GOT3 (cell line): ENCODE data around the gene PSRC1.

ENCODE experiments used
- DNase-seq: peaks from one replicate; lab custom pipeline; 2025; ENCODE audit warnings: mixed read lengths; lab: John Stamatoyannopoulos, UW

Gene PSRC1

DNA sequence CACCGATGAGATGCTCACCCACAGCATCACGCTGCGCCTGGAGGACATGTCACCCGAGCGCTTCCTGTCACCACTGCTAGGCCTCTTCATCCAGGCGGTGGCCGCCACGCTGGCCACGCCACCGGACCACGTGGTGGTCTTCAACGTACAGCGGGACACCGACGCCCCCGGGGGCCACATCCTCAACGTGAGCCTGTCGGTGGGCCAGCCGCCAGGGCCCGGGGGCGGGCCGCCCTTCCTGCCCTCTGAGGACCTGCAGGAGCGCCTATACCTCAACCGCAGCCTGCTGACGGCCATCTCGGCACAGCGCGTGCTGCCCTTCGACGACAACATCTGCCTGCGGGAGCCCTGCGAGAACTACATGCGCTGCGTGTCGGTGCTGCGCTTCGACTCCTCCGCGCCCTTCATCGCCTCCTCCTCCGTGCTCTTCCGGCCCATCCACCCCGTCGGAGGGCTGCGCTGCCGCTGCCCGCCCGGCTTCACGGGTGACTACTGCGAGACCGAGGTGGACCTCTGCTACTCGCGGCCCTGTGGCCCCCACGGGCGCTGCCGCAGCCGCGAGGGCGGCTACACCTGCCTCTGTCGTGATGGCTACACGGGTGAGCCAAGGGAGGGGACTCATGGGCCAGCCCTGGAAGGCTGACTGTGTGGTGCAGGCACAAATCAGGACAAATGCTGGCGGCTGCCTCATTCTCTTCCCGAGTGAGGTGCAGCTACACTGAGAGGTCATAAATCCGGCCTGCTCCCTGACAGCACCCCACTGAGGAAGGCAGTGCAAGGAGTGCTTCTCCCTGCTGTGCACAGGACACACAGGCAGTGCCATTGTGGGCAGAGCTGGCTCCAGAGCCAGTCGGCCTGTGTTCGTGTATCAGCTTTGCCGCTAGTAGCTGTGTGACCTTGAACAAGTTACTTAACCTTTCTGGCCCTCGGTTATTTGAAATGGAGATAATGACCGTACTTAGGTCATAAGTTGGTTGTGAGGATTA is 24.2 kb downstream of the PSRC1 start:
- no peak for DNase-seq

DNA sequence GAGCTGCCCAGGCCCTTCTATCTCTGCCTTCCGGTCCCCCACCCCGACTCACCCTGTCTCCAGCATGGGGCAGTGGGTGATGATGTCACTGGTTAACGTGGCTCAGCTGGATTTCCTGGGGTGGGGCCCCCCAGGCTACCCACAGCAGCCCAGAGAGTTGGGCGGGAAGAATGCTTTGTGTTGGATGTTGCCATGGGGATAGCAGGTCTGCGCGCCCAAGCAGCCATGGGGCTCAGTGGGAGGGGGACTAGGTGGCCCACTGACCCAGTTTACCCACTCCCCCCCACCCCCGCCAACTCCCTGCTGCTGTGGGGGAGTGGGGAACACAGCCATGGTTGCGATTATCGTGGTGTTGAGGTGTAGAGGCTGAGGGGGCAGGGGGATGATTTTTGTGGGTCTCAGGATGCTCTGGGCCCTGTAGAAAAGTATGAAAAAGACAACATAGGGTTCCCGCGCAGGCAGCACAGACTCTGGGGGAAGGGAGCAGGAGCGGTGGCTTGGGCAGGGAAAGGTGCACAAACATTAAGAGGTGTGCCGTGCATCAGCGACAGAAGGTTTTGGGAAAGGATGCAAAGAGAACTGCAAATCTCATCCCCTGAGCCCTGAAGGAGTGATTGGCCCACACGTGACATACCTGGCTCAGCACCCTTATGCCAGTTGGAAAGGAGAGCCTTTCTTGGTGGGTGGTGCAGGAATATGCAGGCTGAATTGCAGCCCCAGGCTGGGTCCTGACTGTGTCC is 25.1 kb downstream of the PSRC1 start:
- DNase-seq: no peak

DNA sequence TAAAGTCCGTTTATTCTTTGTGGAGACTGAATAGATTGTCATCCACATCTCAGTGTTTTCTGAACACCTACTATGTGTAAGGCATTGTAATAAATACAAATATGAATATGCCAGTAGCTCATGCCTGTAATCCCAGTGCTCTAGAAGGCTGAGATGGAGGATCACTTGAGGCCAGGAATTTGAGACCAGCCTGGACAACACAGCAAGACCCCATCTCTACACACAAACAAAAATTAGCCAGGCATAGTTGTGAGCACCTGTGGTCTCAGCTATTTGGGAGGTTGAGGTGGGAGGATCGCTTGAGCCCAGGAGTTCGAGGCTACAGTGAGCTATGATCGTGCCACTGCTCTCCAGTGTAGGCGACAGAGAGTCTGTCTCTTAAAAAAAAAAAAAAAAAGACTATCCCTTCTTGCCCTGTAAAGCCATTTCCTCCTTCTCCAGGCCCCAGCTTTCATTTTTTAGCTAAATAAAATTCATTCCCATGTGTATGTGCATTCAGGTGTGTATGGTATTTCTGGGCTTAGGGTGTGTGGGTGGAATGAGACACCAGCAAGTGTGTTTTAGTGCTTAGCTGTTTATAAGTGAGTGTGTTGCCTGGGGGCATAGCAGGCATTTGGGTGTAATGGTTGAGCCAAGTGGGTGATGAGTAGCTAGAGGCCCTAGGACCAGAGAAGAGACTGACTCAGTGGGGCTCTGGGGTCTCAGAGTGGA is 25.8 kb downstream of the PSRC1 start:
- DNase-seq: no peak

DNA sequence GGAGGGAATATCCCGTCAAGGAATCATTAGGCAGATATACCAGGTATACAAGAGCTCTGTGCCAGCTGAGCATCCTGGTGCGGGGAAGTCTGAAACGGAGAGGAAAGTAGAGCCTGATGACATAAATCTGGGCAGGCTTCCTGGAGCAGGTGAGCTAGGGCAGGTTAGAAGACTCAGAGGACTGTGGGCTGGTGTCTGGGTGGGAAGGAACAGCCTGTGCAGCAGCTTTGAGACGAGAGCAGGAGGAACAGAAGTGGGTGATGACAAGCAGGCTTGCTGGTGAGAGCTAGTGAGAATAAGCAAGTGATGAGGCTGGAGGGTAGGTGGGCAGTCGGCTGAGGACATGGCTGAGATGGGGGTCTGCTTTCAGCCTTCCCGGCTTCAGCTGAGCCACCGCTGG is 26.9 kb downstream of the PSRC1 start:
- DNase-seq: no peak

DNA sequence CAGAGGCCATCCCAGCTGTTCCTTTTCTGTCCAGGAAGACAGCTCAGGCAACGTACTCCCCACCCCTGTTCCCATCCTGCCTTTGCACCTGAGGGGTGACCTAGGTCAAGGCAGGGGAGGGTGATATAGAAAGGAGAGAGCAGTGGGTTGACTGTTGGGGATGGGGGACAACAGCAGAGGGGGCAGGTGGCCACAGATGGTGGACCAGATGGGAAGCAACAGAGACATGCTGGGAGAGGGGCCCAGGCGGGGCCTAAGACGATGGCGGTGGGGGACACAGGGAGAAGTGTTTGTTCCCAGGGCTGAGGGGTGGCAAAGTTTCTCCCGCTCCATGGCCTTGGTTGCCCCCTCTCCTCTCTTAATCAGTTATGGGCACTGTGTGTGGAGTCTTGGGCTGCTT is 27.3 kb downstream of the PSRC1 start:
- DNase-seq: no peak

DNA sequence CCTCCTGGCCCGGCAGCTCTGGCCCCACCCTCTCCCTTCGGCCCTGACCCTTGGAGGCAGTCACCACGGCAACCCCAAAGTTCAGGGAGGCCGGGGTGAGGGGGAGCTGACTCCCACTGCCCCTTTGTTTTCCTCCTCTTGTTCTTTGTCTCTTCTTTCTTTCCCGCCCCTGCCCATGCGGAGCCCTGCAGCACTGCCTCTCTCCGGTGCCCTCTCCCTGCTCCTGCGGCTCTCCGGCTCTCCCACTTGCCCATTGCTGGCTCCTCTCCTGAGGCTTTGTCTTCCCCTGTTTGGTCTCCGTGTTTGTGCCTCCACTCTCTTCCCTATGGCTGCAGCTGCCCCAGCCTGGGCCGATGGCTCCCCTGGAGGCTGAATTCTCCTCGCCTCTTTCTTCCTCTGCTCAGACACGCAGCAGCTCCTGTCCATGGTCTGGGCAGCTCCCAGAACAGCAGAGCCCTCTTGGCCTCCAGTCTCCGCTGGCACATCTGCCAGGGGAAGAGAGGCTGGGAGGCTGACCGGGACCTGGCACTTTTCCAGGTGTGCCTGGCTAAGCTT is 27.8 kb downstream of the PSRC1 start:
- DNase-seq: no peak

DNA sequence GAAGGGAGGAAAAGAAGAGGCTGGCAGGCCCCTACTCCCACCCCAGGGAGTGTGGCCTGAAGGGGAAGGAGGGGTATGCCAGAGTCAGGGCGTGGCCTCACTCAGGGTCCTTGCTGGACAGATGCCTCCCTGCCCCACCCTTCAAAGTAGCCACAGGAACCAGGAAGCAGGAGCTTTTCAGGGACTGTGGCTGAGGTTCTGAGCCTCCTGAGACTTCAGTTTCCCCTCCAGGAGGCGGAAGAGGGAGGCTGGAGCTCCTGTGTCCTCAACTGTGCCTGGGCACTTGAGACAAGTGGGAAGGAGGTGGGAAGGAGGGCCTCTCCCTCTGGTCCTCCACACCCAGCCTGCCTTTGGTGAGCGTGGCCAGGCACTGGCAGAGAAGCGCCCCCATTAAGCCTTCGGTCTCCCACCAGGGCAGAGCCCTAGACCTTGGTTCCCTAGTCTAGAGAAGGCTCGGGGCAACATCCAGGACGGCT is 28.3 kb downstream of the PSRC1 start:
- no peak for DNase-seq

DNA sequence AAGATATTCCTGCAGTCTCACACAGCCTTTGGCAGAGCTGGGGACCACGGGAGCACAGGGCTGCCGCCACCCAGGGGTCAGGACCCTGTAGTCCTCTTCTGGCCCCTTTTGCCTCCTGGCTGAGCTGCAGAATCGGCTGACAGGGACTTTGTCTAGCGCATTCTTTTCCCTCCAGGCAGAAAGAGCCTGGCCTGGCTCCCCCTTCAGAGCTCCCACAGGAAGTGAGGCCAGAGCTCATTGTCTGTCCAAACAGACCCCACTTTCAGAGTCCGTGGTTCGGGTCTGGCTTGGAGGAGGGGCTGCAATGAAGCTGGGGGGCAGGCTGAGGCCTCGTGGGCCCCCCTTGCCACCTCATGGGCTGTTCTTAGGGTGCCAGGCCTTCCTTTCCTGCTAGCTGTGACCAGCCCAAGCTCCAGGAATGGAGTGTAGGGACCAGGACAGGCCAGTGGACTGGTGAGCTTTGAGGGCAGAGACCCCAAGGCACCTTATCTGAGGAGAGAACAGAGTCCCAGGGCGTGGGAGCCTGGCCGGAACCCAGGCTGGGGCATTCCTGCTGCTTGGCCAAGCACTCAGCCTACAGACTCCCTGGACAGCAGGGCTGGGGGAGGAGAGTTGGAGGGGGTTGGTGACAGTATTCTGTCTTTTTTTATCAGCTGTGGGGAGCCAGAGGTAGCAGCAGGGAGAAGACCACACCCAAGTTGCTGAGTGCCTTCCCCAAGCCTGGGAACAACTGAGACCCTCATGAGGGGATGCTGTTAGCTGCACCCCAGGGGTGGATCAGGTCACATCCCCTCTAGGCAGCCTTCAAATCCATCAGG is 28.9 kb downstream of the PSRC1 start:
- no peak for DNase-seq

DNA sequence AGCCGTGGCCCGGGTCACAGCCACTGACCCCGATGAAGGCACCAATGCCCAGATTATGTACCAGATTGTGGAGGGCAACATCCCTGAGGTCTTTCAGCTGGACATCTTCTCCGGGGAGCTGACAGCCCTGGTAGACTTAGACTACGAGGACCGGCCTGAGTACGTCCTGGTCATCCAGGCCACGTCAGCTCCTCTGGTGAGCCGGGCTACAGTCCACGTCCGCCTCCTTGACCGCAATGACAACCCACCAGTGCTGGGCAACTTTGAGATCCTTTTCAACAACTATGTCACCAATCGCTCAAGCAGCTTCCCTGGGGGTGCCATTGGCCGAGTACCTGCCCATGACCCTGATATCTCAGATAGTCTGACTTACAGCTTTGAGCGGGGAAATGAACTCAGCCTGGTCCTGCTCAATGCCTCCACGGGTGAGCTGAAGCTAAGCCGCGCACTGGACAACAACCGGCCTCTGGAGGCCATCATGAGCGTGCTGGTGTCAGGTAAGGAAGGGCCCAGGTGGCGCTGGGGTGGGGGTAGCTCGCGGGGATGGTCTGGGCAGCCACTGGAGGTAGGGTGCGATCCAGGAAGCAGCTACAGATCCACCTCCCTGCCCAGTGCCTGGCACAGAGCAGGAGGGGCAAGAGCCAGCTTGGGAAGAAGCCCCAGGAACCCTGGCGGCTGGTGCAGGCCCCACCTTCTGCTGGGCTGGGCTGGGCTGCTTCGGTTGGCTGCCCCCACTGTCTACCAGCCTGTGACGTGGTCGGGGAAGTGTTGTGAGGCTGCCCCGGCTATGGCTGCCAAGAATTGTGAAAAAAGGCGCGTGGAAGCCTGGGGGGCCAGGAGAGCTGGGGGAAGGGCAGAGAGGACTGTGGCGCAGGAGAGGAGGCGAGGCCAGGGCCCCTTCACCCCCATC is 29.8 kb downstream of the PSRC1 start:
- DNase-seq: no peak

DNA sequence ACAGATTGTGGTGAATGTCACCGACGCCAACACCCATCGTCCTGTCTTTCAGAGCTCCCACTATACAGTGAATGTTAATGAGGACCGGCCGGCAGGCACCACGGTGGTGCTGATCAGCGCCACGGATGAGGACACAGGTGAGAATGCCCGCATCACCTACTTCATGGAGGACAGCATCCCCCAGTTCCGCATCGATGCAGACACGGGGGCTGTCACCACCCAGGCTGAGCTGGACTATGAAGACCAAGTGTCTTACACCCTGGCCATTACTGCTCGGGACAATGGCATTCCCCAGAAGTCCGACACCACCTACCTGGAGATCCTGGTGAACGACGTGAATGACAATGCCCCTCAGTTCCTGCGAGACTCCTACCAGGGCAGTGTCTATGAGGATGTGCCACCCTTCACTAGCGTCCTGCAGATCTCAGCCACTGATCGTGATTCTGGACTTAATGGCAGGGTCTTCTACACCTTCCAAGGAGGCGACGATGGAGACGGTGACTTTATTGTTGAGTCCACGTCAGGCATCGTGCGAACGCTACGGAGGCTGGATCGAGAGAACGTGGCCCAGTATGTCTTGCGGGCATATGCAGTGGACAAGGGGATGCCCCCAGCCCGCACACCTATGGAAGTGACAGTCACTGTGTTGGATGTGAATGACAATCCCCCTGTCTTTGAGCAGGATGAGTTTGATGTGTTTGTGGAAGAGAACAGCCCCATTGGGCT is 30.6 kb downstream of the PSRC1 start:
- no peak for DNase-seq

DNA sequence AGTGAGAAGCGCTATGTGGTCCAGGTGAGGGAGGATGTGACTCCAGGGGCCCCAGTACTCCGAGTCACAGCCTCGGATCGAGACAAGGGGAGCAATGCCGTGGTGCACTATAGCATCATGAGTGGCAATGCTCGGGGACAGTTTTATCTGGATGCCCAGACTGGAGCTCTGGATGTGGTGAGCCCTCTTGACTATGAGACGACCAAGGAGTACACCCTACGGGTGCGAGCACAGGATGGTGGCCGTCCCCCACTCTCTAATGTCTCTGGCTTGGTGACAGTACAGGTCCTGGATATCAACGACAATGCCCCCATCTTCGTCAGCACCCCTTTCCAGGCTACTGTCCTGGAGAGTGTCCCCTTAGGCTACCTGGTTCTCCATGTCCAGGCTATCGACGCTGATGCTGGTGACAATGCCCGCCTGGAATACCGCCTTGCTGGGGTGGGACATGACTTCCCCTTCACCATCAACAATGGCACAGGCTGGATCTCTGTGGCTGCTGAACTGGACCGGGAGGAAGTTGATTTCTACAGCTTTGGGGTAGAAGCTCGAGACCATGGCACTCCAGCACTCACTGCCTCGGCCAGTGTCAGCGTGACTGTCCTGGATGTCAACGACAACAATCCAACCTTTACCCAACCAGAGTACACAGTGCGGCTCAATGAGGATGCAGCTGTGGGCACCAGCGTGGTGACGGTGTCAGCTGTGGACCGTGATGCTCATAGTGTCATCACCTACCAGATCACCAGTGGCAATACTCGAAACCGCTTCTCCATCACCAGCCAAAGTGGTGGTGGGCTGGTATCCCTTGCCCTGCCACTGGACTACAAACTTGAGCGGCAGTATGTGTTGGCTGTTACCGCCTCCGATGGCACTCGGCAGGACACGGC is 31.4 kb downstream of the PSRC1 start:
- DNase-seq: no peak

DNA sequence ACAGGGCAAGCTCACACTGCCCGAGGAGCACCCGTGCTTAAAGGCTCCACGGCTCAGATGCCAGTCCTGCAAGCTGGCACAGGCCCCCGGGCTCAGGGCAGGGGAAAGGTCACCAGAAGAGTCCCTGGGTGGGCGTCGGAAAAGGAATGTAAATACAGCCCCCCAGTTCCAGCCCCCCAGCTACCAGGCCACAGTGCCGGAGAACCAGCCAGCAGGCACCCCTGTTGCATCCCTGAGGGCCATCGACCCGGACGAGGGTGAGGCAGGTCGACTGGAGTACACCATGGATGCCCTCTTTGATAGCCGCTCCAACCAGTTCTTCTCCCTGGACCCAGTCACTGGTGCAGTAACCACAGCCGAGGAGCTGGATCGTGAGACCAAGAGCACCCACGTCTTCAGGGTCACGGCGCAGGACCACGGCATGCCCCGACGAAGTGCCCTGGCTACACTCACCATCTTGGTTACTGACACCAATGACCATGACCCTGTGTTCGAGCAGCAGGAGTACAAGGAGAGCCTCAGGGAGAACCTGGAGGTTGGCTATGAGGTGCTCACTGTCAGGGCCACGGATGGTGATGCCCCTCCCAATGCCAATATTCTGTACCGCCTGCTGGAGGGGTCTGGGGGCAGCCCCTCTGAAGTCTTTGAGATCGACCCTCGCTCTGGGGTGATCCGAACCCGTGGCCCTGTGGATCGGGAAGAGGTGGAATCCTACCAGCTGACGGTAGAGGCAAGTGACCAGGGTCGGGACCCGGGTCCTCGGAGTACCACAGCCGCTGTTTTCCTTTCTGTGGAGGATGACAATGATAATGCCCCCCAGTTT is 32.3 kb downstream of the PSRC1 start:
- no peak for DNase-seq

DNA sequence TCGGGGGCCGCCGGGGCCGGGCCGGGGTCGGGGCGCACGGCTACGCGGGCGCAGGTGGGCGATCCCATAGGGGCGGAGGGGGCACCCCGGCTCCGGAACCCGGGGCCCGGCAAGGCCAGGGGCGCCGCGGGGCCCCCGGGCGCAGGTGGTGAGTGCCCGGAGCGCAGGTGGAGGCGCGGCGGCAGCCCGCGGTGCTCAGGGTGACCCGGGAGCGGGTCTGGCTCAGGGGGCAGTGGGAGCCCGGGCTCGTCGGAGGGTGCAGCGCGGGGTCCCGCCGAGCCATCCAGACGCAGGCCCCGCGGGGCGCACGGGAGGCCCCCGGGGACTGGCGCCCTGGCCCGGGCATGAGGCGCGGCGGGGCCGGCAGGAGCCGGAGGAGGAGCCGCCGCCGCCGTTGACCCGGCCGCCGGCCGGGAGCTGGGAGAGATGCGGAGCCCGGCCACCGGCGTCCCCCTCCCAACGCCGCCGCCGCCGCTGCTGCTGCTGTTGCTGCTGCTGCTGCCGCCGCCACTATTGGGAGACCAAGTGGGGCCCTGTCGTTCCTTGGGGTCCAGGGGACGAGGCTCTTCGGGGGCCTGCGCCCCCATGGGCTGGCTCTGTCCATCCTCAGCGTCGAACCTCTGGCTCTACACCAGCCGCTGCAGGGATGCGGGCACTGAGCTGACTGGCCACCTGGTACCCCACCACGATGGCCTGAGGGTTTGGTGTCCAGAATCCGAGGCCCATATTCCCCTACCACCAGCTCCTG is 33.1 kb downstream of the PSRC1 start:
- DNase-seq: no peak

DNA sequence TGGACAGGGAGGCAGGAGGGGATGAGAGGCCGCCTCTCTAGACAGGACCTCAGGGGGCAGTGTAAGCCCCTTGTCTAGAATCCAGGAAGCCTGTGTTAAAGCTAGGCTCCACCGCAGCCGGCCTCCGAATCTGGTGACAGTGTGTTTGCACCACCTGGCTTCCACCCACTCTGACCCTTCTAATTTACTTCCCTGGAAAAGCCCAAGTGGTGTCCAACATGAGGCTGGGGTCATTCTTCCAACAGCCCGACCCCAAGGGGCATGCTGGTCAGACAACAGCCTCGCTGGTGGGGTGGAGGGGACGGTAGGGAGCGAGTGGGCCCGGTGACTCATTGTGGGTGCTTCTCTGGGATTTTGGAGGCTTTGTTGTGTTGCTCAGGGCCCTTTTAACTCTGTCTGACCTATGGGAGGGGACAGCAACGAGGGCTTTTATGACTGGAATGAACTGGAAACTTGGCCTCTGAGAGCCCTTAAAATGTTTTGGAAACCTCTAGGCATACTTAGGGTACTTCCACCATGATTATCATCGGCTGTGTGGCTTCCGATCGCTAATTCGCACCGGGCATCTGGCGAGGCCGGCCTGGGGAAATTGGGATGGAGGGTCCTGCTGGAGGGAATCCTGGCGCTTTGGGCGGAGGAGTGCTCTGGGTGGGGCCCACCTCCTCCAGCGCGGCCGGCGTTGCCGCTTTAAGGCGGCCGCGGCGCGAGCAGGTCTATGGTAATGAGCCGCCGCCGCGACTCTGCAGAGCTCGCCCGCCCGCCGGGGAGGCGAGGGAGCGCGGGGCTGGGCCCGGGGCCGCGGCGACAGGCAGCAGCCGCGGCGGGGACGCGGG is 33.9 kb downstream of the PSRC1 start, which contains the start of gene CELSR2:
CELSR2 (plus strand) TSS at position 743 of the 833 bp plus-strand sequence. CDS start 541 bp downstream, outside the sequence.
- DNase-seq: no peak

DNA sequence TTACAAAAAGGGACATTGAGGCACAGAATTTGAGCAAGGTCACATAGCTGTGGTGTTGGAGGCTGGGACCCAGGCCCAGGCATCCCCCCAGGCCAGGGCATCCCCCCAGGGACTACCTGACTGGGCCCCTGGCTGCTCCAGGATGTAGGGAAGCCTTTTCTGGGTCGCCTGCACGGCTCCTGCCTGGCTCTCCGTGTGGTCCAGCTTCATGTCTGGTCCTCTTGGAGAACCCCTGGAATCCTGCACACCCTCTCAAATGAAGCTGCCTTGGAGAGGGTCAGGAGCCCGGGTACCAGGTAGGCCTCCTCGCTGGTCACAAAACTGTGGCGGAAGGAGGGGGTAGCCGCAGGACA is 34.5 kb downstream of the PSRC1 start:
- DNase-seq: no peak
